ENCODE data around the gene MCM3AP.

DNA sequence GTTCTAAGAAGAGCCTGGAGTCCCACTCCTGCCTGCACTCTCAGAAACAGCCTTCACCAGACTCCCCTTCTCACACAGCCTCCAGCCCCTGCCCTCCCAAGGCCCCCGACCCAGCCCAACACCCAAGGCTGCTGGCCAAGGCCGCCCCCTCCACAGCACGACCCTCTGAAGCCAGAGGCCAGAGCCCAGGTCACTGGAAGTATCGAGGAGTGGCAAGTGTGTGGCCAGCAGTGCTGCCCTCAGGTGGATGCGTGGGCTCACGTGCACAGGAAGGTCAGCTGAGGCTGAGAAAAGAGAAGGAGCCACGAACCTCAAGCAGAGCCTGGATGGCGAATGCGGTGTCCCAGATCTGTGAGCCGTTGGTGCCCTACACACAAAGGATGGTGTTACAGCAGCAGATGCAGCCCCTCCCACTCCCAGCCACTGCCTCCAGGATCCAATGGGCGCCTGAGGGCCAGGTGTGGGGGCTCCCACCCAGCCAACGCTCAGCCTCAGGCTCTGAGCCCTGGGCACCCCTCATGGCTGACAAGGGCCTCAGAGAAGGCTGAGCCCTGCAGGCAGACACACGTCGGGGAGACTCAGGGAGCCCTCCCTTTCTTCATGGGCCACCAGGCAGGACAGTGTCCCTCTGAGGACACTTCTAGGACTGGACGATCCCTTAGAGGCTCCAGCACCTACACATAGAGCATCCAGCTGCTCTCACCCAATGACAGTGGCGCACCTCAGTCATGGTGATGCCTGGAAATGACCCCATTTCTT, 74.9 kb downstream of the MCM3AP start:
- TF ChIP-seq, protein P1, sequence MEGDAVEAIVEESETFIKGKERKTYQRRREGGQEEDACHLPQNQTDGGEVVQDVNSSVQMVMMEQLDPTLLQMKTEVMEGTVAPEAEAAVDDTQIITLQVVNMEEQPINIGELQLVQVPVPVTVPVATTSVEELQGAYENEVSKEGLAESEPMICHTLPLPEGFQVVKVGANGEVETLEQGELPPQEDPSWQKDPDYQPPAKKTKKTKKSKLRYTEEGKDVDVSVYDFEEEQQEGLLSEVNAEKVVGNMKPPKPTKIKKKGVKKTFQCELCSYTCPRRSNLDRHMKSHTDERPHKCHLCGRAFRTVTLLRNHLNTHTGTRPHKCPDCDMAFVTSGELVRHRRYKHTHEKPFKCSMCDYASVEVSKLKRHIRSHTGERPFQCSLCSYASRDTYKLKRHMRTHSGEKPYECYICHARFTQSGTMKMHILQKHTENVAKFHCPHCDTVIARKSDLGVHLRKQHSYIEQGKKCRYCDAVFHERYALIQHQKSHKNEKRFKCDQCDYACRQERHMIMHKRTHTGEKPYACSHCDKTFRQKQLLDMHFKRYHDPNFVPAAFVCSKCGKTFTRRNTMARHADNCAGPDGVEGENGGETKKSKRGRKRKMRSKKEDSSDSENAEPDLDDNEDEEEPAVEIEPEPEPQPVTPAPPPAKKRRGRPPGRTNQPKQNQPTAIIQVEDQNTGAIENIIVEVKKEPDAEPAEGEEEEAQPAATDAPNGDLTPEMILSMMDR (conservative IDR thresholded peaks at IDR 0.05; ENCODE audit: low read depth, low read length) = peak; percentile 49; the same call in 1 of the 2 replicates
- TF ChIP-seq EZH2phosphoT487 (IDR thresholded peaks at IDR 0.05; ENCODE audit: borderline replicate concordance, low read length) = no peak
